GM21737 (cell line): ENCODE measurements around the gene TSEN15.

Source experiments
- ATAC-seq: cut with Tn5 transposase; IDR thresholded peaks from one replicate; pipeline ENCODE4 v1.9.1; 2021; ENCODE audit warnings: mild to moderate bottlenecking, moderate library complexity; ENCODE audit not compliant: unreplicated experiment

The TSEN15 gene

GRCh38 chr1:184051485-184052193 lies at the start of gene TSEN15:
Gene TSEN15 (plus strand): TSS chr1:184051730. CDS start chr1:184051756, 26 bp downstream.
- peak; percentile 99 for ATAC-seq

GRCh38 chr1:184002071-184002470 lies 49.5 kb upstream of the TSEN15 start:
- no peak for ATAC-seq

GRCh38 chr1:184004935-184005334 lies 46.6 kb upstream of the TSEN15 start:
- no peak for ATAC-seq

GRCh38 chr1:184005506-184005905 lies 46.0 kb upstream of the TSEN15 start:
- no peak for ATAC-seq

GRCh38 chr1:184010788-184011187 lies 40.7 kb upstream of the TSEN15 start:
- no peak for ATAC-seq

GRCh38 chr1:184012187-184012586 lies 39.3 kb upstream of the TSEN15 start:
- no peak for ATAC-seq

- ATAC-seq, result no peak
These were observed 37.3 kb upstream of the TSEN15 start for GRCh38 chr1:184014271-184014670.

- no peak for ATAC-seq
These were observed 35.4 kb upstream of the TSEN15 start for GRCh38 chr1:184016169-184016568.

- ATAC-seq, result no peak
These were observed 34.2 kb upstream of the TSEN15 start for GRCh38 chr1:184017306-184017705.

- ATAC-seq, result no peak
These were observed 32.9 kb upstream of the TSEN15 start for GRCh38 chr1:184018622-184019021.

GRCh38 chr1:184019069-184019468 lies 32.5 kb upstream of the TSEN15 start:
- ATAC-seq, result no peak

GRCh38 chr1:184019506-184019905 lies 32.0 kb upstream of the TSEN15 start:
- no peak for ATAC-seq

GRCh38 chr1:184020328-184020727 lies 31.2 kb upstream of the TSEN15 start:
- no peak for ATAC-seq

GRCh38 chr1:184020855-184021254 lies 30.7 kb upstream of the TSEN15 start:
- ATAC-seq, result no peak

- ATAC-seq, result no peak
These were observed 29.8 kb upstream of the TSEN15 start for GRCh38 chr1:184021728-184022127.

- no peak for ATAC-seq
These were observed 28.9 kb upstream of the TSEN15 start for GRCh38 chr1:184022668-184023067.

GRCh38 chr1:184023171-184023570 lies 28.4 kb upstream of the TSEN15 start:
- ATAC-seq, result no peak

- no peak for ATAC-seq
These were observed 26.3 kb upstream of the TSEN15 start for GRCh38 chr1:184025242-184025675.

- ATAC-seq, result no peak
These were observed 23.5 kb upstream of the TSEN15 start for GRCh38 chr1:184027826-184028695.

GRCh38 chr1:184028854-184029623 lies 22.5 kb upstream of the TSEN15 start:
- ATAC-seq, result no peak

- ATAC-seq, result no peak
These were observed 21.0 kb upstream of the TSEN15 start for GRCh38 chr1:184030433-184031091.
